ENCODE measurements around the gene MAP3K5.

Gene MAP3K5

DNA sequence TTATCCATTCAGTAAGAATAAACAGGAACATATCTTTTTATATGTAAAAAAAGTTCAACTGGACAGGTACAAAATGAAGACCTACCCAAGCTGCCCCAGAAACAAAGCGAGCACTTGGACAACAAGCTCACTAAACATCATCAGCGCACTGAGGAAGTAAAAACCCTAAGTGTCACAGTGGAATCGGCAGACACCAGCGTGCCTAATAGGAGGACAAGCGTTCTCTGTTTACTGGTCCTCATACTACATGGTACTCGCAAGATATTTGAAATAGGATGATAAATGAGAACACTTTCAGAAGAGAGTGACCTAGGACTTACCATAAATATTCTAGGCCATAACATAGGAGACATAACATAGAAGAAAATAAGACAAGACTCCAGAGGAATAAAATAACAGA is 260.2 kb downstream of the MAP3K5 start:
- DNase-seq: no peak

GRCh38 chr6:136529710-136530109 is 262.6 kb downstream of the MAP3K5 start:
- no peak for DNase-seq

DNA sequence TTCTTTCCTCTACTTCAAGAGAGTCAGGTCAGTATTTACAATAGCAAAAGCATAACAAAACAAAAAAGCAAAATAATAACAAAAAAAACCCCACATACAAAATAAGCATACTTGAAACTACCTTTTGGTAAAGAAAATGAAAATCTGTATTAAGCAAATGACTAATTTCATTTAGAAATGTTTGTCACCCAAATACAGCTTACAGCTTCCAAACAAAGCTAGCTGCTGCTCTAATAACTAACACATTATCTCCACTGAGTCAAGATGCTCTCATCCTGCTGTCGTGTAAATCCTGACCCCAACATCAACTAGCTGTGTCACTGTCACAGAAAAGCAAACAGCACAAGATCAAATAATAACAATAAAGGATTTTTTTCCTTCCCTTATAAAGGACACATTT is 263.8 kb downstream of the MAP3K5 start:
- DNase-seq: no peak

DNA sequence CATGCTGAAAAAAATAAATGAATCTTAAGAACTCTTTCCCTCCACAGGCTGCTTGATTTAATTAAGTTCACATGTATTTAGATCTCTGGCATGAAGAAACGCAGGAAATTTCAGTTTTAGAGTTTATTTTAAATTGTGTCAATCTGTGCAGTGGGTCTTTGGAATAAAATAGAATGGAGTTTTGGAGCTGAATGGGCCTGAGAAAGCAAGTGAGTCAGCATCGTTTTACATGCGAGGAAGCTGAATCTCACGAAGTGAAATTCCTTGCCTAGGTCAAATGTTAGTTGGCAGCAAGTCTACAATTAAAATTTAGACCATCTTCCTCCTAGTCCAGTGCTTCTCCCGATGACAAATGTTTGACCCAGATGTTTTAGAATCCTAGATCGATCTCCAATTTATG is 264.4 kb downstream of the MAP3K5 start:
- DNase-seq: no peak

- no peak for DNase-seq
Measured at GRCh38 chr6:136526937-136527336, 265.3 kb downstream of the MAP3K5 start.

- DNase-seq: peak; percentile 90
Measured at GRCh38 chr6:136526196-136526930, 265.9 kb downstream of the MAP3K5 start.

DNA sequence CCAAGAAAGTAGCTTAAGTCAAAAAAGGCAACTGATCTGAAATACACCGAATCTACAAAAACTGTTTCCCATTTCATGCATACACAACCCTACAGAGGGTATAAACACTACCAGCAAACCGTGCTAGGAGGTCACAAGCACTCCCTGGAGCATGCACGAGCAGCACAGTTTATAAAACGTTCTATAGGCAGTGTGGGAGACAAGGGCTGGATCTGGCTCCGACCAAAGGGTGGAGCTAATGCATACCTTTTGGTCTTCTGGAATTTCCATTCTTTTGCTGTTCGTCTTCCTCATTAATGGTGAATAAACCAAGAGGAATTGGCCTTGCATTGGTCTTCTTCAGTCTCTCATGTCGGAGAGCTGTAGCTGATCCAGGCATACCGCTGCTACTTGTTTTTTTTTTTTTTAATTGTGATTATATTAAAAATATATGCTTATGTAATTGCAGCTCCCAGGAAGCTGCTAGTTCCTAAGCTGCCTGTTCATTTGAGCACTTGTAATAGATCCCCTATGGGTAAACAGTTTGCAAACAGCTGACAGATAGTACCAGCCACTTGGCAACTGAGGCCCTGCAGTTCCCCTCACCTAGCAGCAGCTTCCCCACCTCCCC is 266.6 kb downstream of the MAP3K5 start:
- peak; percentile 71 for DNase-seq

GRCh38 chr6:136524936-136525413 is 267.3 kb downstream of the MAP3K5 start:
- peak; percentile 63 for DNase-seq

GRCh38 chr6:136524339-136524935 is 267.8 kb downstream of the MAP3K5 start:
- DNase-seq: no peak

- DNase-seq: no peak
Measured at GRCh38 chr6:136523196-136523595, 269.1 kb downstream of the MAP3K5 start.

DNA sequence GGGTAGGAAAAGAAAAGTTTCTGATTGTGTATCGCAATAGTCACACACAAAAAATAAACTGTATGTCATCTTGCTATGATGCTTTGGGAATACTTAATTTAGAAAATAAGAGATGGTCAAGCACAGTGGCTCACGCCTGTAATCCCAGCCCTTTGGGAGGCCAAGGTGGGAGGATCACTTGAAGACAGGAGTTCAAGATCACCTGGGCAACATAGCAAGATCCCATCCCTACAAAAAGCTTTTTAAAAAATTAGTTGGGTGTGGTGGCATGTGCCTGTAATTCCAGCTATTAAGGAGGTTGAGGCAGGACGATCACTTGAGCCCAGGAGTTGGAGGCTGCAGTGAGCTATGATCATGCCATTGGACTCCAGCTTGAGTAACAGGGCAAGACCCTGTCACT is 269.6 kb downstream of the MAP3K5 start:
- no peak for DNase-seq

GRCh38 chr6:136521911-136522310 is 270.4 kb downstream of the MAP3K5 start:
- DNase-seq: no peak

DNA sequence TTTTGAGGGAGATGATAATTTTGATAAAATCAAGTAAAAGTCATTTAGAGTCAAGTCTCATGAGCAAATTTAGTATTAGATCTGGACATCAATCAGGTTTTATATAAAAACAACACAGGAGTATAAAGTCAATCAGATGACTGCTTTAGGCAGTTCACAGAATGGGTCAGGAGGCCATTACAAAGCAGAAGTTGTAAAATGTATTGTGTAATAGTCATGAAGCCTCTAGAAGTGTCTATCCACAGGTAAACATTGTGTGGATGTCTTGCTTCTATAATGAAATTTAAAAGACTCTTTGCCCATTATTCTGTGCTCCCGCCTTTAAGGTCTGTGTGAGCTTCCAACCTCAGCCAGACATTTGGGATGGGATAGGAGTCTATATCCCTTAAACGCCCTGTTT is 270.9 kb downstream of the MAP3K5 start:
- DNase-seq: no peak

GRCh38 chr6:136520517-136520916 is 271.8 kb downstream of the MAP3K5 start:
- DNase-seq: no peak

- DNase-seq: no peak
Measured at GRCh38 chr6:136517582-136517981, 274.7 kb downstream of the MAP3K5 start.

- no peak for DNase-seq
Measured at GRCh38 chr6:136517002-136517401, 275.3 kb downstream of the MAP3K5 start.

- DNase-seq: no peak
Measured at GRCh38 chr6:136514591-136514990, 277.7 kb downstream of the MAP3K5 start.

DNA sequence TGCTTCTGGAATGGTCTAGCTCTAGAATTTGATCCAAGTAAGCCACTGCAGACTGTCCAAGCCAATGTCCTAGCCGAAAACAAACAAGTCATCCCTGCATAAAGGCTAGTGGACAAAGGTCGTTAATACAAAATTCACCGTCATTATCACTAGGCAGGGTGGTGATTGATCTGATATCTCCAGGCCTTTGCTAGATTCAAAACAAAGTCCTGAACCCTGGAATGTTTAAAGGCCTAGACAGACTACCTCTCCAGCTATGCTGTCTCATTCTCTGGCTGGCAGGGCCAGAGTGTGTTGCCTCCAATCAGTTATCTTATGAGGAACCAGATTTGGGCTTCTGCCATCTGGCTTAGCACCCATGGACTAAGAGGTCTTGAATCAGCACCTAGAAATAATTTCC is 280.4 kb downstream of the MAP3K5 start:
- no peak for DNase-seq

DNA sequence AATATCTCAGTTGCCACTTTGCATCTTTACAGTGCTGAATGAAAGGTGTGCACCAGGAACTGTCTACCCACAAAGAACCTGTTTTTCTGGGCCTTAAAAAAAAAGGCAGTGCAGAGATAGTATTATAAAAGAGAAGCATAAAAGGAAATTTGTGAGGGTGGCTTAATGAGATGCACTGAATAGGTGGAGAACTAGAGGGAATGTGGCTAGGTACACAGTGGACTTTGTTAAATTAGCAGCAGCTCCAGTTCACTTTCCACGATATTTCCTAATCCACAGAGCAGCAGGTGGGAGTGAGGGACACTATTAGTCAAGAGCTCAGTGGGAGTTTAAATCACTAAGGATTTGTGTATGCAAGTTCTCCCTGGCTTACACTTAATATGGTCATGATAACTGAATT is 280.9 kb downstream of the MAP3K5 start:
- DNase-seq: no peak

GRCh38 chr6:136510782-136511181 is 281.5 kb downstream of the MAP3K5 start:
- no peak for DNase-seq

DNA sequence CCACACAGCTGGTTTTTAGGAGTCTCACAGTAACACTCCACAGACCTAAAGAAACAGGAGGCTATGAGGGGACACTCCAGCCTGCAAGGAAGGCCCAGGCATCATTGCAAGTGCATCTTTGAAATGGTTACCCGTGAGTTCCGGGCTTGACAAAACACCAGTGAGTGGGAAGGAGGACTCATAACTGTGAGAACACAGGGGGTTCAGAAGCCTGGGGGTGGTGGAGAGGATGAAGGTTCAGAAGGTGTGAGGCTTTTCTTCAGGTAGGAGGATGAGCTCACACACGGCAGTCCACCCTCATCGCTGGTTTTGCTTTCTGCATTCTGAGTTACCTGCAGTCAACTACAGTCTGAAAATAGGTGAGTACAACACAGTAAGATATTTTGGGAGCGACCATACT is 282.0 kb downstream of the MAP3K5 start:
- DNase-seq: no peak

- DNase-seq: no peak
Measured at GRCh38 chr6:136508725-136509392, 283.4 kb downstream of the MAP3K5 start.

Data from islet precursor cell (in vitro differentiated cells).